ENCODE measurements around the gene LGALS7.
"Not testable (repeated sequence)": the region's sequence is repeated elsewhere in the genome, so short reads cannot be mapped to it uniquely, and the experiment has no call there.

The LGALS7 gene

DNA sequence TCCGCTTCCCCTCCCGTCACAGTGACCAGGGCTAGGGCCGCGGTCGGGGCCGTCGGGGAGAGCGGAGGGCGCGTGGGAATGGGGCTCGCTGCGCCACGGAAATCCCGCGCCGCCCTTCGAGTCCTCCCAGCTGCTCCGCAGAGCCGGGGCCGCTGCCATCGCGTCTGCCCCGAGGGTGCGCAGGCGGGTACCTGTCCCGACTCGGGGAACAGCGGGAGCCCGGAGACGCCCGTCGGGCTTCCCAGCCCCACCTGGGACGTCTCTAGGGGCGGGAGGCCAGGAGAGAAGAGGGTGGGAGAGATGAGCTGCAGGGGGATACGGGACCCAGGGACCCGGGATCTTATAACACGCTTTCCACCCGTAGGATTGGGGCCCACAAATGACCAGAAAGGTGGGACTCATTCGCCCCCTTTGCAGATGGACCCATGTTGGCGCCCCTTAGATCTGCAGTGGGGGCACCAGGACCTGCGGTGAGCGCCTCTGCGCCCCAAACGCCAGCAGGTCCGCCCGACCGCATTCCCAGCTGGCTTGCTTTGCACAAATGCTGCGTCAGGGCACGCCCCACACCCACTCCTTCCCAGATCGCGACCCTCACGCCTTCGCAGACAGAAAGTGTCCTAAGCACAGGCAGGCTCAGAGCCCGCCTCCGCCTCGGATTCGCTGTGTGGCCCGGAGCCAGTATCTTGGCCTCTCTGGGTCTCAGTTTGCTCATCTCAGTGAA is 2.9 kb downstream of the LGALS7 start:
- DNase-seq, result not testable (repeated sequence)

DNA sequence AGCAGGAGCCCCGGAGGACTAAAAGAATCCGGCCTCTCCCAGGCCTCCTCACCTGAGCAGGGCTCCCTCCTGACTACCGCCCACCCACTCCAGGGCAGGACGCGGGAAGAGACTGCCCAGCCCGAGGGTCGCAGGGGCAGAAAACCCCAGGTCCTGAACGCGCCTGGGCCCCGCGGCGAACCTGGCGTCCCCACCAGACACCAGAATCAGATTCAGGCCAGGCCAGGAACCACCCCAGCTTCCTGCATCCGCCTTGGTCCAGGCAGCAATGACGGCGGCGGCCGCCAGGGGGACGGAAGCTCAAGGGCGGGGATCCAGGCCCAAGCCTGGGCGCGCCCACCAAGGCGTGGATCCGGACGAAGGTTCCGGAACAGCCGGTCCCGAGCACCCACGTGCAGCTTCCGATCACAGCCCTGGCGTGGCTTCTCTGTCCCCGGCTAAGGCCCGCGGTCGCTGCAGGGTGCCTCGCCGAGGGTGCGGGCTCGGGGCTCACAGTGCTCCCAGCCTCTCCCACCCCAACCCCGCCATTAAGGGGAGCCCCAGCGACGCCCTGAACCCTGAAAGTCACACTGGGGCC is 3.6 kb downstream of the LGALS7 start:
- DNase-seq, result no peak

DNA sequence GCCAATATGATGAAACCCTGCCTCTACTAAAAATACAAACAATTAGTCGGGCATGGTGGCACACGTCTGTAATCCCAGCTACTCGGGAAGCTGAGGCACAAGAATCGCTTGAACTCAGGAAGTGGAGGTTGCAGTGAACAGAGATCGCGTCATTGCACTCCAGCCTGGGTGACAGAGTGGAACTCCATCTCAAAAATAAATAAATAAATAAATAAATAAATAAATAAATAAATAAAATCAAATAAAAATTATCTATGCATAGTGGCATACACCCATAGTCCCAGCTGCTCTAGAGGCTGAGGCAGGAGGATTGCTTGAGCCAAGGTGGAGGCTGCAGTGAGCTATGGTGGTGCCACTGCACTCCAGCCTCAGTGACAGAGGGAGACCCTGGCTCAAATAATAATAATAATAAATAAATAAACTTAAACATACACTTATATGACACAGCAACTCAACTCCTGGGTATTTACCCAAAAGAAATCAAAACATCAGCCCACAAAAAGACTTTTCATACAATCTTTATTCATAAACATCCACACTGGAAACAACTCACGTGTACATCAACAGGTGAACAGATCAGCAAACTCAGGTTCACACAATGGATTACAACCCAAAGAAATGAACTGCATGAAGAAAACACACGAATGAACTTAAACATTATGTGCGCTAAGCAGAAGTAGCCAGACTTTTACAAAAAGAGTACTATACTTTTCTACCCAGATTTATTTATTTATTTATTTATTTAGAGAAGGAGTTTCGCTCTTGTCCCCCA is 6.9 kb downstream of the LGALS7 start:
- DNase-seq, result no peak

DNA sequence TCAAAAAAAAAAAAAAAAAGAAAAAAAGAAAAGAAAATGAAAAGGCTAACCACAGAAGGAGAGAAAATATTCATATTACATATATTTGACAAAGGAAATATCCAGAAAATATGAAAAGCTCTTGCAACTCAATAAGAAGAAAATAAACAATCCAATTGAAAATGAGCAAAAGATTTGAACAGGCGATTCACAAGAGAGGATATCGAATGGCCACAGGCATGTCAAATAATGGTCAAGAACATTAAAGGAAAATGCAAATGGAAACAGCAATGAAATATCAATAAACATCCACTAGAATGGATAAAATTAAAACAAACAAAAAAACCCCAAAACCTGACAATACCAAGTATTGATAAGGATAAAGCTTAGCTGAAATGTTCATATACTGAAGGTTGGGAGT is 8.1 kb downstream of the LGALS7 start:
- no peak for DNase-seq

DNA sequence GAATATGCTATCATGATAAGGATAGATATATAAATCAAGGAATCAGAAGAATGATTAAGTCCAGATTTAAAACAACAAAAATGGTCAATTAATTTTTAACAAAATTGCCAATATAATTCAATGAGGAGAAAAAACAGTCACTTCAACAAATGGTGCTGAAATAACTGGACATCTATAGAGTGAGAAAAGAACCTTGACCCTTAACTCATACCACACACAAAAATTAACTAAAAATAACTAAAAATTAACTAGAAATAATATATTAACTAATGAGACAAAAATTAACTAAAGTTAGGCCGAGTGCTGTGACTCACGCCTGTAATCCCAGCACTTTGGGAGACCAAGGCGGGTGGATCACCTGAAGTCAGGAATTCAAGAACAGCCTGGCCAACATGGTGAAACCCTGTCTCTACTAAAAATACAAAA is 9.5 kb downstream of the LGALS7 start:
- DNase-seq, result no peak

DNA sequence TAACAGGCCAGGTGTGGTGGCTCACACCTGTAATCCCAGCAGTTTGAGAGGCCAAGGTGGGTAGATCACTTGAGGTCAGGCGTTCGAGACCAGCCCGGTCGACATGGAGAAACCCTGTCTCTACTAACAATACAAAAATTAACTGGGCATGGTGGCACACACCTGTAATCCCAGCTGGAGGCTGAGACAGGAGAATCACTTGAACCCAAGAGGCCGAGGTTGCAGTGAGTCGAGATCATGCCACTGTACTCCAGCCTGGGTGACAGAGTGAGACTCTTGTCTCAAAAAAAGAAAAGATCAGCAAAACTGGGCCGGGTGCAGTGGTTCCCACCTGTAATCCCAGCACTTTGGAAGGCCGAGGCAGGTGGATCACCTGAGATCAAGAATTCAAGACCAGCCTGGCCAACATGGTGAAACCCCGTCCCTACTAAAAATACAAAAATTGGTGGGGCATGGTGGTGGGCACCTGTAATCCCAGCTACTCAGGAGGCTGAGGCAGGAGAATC is 11.4 kb downstream of the LGALS7 start:
- not testable (repeated sequence) for DNase-seq

DNA sequence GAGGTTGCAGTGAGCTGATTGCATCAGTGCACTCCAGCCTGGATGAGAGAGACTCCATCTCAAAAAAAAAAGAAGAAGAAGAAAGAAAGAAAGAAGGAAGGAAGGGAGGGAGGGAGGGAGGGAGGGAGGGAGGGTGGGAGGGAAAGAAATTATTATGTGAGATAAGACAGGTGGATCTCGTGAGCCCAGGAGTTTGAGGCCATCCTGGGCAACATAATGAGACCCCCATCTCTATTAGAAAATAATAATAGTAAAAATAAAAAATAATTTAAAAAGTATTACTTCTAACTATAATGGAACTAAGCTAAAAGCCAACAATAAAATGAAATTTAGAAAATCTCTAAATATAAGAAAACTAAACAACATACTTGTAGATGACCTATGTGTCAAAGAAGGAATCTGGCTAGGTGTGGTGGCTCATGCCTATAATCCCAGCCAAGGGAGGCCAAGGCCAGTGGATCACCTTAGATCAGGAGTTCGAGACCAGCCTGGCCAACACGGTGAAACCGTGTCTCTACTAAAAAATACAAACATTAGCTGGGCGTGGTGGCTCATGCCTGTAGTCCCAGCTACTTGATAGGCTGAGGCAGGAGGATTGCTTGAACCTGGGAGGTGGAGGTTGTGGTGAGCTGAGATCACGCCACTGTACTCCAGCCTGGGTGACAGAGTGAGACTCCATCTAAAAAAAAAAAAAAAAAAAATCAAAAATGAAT is 12.4 kb downstream of the LGALS7 start:
- not testable (repeated sequence) for DNase-seq

DNA sequence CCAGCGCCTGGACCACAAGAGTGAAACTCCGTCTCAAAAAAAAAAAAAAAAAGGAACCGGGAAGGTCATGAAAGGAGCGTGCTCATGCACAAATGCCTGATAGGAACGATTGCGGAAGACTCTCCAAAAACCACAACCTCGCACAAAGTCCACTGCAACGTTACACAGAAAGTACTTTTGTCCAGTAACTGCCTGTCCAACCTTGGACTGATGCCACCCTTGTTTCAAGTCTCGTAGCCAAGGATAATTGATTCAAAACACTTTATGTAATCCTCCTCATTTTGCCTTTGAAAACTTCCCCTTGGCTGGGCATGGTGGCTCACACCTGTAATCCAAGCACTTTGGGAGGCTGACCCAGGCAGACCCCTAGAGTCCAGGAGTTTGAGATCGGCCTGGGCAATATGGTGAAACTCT is 13.7 kb downstream of the LGALS7 start:
- no peak for DNase-seq

DNA sequence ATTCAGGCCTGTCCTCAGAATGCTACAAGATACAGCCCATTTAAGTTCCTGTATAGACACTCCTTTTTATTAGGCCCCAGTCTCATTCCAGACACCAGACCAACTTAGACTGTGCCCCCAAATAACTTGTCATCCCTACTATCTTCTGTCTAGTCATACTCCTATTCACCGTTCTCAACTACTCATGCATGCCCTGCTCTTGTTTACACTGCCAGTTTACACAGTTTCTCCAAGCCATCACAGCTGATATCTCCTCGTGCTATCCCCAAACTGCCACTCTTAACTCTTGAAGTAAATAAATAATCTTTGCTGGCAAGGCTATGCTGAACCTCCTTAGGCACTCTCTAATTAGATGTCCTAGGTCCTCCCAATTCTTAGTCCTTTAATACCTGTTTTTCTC is 19.1 kb downstream of the LGALS7 start:
- DNase-seq, result not testable (repeated sequence)

DNA sequence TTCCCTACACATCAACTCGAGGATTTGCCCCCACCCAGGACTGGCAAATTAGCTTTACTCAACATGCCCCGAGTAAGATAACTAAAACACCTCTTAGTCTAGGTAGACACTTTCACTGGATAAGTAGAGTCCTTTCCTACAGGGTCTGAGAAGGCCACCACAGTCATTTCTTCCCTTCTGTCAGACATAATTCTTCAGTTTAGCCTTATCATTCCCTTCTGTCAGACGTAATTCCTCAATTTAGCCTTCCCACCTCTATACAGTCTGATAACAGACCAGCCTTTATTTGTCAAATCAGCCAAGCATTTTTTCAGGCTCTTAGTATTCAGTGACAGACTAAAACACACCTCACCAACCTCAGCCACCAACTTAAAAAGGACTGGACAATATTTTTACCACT is 19.5 kb downstream of the LGALS7 start:
- not testable (repeated sequence) for DNase-seq

DNA sequence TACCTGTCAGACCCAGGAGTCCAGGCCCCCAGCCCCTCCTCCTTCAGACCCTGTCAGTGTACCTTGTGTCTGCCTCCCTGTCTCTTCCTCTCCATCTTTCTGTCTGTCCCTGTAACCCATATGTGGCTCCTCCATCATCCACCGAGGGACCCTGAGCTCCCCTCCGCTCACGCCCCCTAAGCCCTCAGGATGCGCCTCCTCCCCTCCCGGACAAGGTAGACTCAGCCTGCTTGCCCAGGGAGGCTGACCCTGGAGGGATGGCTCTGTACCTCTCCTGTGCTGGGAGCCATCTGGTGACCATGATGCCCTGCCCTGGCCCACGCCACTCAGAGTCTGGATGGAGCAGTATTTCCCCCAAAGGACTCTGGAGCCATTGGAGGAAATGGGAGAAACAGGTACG is 28.0 kb downstream of the LGALS7 start:
- no peak for DNase-seq

DNA sequence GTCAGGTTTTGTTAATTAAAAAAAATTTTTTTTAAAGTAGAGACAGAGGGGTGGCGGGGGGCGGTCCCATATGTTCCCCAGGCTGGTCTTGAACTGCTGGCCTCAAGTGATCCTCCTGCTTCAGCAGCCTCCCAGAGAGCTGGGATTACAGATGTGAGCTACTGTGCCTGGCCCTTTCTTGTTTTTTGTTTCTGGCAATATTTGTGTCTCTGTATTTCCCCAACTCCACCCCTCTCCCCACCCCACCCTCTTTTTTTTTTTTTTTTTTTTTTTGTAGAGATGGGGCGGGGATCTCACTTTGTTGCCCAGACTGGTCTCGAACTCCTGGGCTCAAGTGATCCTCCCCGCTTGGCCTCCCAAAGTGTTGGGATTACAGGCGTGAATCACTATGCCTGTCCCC is 28.4 kb downstream of the LGALS7 start:
- no peak for DNase-seq

DNA sequence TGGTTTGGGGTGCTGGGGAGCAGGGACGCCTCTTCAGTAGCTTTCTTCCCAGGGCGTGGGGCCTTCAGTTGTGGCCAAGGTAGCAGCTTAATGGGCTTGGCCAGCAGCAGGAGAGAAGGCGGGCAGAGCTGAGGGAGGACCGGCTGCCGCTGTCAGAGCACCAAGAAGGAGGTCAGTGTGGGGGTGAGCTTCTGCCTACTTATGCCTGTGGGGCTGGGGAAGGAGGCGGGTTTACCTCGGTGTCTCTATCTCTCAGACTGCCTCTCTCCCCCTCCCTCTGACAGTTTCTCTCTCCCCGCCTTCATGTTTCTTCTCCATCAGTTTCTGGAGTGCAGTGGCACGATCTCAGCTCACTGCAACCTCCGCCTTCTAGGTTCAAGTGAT is 29.0 kb downstream of the LGALS7 start, which contains the start of gene CAPN12:
CAPN12 (minus strand) TSS at position 177 of the 384 bp plus-strand sequence. CDS start 309 bp downstream, outside the sequence.
- DNase-seq, result no peak

DNA sequence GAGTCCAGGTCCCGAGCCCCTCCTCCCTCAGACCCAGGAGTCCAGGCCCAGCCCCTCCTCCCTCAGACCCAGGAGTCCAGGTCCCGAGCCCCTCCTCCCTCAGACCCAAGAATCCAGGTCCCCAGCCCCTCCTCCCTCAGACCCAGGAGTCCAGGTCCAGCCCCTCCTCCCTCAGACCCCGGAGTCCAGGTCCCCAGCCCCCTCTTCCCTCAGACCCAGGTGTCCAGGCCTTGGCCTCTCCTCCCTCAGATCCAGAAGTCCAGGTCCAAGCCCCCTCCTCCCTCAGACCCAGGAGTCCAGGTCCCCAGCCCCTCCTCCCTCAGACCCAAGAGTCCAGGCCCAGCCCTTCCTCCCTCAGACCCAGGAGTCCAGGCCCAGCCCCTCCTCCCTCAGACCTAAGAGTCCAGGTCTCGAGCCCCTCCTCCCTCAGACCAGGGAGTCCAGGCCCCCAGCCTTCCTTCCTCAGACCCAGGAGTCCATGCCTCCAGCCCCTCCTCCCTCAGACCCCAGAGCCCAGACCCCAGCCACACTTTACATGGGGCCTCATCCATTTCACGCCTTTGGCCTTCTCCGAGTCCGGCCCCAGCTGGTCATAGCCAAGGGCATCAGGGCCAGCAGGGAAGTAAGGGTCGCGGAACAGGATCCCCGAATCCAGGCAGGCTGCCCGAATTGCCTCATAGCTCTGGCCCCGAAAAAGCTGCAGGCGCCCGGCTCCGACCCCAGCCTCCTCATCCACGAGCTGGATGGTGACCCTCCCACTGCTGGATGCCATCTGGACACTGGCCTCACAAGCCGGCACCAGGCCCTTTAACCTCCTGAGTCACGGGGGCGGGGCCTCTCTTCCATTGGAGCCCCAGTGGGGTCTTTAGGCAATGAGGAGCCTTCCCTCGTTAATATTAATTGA is 29.7 kb downstream of the LGALS7 start:
- DNase-seq, result no peak

DNA sequence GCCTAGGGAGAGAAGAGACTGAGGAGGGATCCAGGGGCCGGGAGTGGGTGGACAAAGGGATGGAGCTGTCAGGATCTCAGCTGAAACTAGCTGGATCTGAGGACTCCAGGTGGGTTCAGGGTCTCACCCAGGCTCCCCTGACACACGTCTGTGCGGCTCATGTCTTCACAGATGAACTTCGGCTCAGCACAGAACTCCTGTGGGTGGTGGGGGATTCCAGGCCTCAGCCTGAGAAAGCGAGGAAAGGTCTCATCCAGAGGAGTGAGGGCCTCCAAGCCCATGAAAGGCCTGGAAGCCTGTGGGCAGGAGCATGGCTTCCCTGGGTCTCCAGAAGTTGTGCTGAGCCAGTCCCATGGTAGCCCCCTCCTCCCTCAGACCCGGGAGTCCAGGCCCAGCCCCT is 30.4 kb downstream of the LGALS7 start:
- DNase-seq, result no peak

DNA sequence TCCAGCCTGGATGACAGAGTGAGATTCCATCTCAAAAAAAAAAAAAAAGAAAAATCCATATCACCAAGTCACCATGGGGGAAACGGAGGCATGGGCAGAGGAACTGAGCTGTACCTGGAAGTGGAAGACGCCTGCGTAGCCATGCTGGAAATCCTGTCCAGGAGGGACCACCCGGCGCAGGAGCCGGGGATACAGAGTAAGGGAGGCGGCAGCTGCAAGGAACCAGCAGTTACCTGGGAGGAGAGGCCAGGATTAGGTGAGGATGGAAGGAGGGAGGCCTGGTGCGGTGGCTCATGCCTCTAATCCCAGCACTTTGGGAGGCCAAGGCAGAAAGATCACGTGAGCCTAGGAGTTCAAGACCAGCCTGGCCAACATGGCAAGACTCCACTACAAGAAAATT is 31.0 kb downstream of the LGALS7 start:
- no peak for DNase-seq

DNA sequence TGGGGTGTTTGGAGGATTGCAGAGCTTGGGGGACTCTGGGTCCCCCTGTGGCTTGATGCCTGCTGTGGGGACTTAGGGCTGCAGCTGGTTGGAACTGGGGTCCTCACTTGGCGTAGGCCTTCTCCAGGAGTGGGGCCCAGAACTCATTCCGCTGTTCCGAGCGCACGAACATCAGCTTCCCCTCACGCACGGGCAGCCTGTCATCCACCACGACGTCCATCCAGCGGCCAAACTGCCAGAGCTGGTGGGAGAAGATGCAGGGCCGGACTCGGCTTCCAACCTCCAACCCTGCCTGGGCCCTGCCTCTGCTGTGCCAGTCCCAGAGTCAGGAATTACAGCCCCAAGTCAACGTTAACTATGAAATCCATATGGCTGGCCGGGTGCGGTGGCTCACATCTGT is 31.6 kb downstream of the LGALS7 start:
- DNase-seq, result no peak

DNA sequence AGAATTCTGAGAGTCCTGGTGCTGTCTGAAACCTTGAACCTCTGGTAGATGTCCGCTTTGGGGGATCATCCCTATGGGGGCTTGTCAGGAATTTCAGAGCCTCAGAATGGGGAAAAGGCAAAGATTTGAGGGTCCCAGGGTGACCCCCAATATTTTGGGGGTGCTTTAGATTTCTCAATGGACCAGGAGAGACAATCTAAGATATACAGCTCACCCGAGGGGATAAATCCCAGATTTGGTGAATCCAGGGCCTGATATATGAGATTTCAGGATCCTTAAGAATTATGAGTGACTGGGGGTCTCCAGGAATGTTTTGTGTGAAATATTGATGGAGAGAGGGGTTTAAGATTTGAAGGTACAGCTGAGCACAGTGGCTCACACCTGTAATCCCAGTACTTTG is 32.4 kb downstream of the LGALS7 start:
- DNase-seq, result no peak

DNA sequence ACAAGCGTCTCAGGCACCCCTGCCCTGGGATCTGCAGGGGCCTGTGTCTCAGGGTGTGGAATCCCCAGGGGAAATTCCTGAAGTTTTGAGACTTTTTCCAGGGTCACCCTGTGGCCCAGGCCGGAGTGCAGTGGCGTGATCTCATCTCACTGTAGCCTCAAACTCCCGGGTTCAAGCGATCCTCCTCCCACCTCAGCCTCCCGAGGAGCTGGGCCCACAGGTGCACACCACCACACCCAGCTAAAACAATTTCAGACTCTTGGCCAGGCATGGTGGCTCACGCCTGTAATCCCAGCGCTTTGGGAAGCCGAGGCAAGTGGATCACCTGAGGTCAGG is 33.1 kb downstream of the LGALS7 start:
- no peak for DNase-seq

DNA sequence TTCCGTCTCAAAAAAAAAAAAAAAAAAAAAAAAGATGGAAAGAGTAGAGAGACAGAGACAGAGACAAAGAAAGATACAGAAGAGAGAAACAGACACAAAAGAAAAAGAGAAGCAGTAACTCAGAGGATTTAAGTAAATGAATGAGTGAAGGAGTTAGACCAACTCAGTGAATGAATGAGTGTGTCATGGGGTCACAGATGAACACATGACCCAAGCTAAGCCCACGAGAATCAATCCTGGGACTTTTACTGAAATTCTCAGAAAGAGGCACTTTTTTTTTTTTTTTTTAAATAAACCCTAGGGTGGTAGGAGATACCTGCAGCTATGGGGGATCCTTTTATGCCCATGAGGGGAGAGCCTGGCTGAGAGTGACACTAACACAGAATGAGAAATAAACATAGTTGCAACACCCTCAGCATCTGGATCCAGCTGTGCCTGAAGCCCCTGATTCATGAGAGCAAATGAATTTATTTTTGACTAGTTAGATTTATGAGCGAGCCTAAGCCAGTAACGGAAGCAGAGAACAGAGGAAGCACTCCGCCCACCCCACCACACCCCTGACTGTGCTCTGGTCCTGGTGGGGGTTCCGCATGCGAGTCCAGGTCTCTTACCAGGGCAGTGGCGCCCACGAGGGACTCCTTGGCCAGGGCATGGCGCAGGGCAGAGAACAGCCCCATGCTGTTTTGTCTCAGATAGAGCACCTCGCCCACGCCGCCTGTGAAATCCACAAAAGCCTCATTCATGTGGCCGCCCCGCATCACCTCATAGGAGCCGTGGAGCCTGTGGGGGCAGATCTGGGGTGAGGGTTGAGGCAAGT is 33.7 kb downstream of the LGALS7 start:
- no peak for DNase-seq

All from NCI-H226 (cell line).